ENCODE data around the gene STAP1. TPM values are rescaled to one million over a fixed set of nuclear protein-coding genes. Genes with fewer than 3 reads are reported as not detected.

STAP1 gene
- total RNA-seq, 2 experiments from 2014 or later: 88.4 to 111 TPM

- DNase-seq (ENCODE audit: low spot score): no peak
- peaks cover 24% of the 10 kb centered on the region; the same call in 1 of the 2 replicates for H3K9me3 ChIP-seq (ENCODE audit: low read length)
- no peaks in the 10 kb centered on the region for H3K9me2 ChIP-seq (ENCODE audit: insufficient read depth, low read length)
- H3K4me3 ChIP-seq (ENCODE audit: low read depth, low read length, poor library complexity, severe bottlenecking): no peak overlapping the region
- BruUV-seq (replicated peaks): no TSS peak
- ChIA-PET CTCF (ENCODE audit: unreplicated experiment) (no interaction called here), POLR2A (interaction anchor here (1.0 to 1.8 kb wide), 8 partner anchors 8 to 184 kb away, joined by 3 to 7 read pairs (median 3); partner anchors contain the start of gene CENPC)
- TF ChIP-seq CTCF (conservative IDR thresholded peaks at IDR 0.05; ENCODE audit: low read length) (no peak), EZH2phosphoT487 (IDR thresholded peaks at IDR 0.05; ENCODE audit: borderline replicate concordance, low read depth, low read length) (no peak)
- no peak overlapping the region for H3K4me2 ChIP-seq (ENCODE audit: low read length)
- intact Hi-C loops (cut with micrococcal nuclease; ENCODE audit: unreplicated experiment): no loop called here
- H2AFZ ChIP-seq (ENCODE audit: low read length): no peak overlapping the region
- no peaks in the 10 kb centered on the region for H3K4me1 ChIP-seq (ENCODE audit: insufficient read depth, low read length, poor library complexity, severe bottlenecking)
- H3K27ac ChIP-seq (ENCODE audit: low read depth, low read length, poor library complexity, severe bottlenecking): no peak overlapping the region
- peaks cover 98% of the 10 kb centered on the region for H3K36me3 ChIP-seq (ENCODE audit: insufficient read depth, low read length)
- H4K20me1 ChIP-seq (ENCODE audit: insufficient read depth, low read length): no peaks in the 10 kb centered on the region
- H3K79me2 ChIP-seq (ENCODE audit: insufficient read depth, low read depth, low read length): peaks cover 28% of the 10 kb centered on the region; the same call in 1 of the 2 replicates
These were observed 23.2 kb upstream of the STAP1 start for GRCh38 chr4:67535280-67535840.

- CTCF ChIA-PET (ENCODE audit: unreplicated experiment): no interaction called here
- TF ChIP-seq CTCF (conservative IDR thresholded peaks at IDR 0.05; ENCODE audit: low read length) (no peak), EZH2phosphoT487 (IDR thresholded peaks at IDR 0.05; ENCODE audit: borderline replicate concordance, low read depth, low read length) (no peak)
- Histone ChIP-seq H3K36me3 (ENCODE audit: insufficient read depth, low read length) (peaks cover 93% of the 10 kb centered on the region), H2AFZ (ENCODE audit: low read length) (no peak overlapping the region), H3K9me2 (ENCODE audit: insufficient read depth, low read length) (no peaks in the 10 kb centered on the region), H3K4me3 (ENCODE audit: low read depth, low read length, poor library complexity, severe bottlenecking) (no peak overlapping the region), H3K9me3 (ENCODE audit: low read length) (peaks cover 12% of the 10 kb centered on the region; the same call in 1 of the 2 replicates), H3K27ac (ENCODE audit: low read depth, low read length, poor library complexity, severe bottlenecking) (no peak overlapping the region), H3K79me2 (ENCODE audit: insufficient read depth, low read depth, low read length) (peaks cover 61% of the 10 kb centered on the region), H4K20me1 (ENCODE audit: insufficient read depth, low read length) (peaks cover 7% of the 10 kb centered on the region; the same call in 1 of the 2 replicates), H3K4me2 (ENCODE audit: low read length) (no peak overlapping the region), H3K4me1 (ENCODE audit: insufficient read depth, low read length, poor library complexity, severe bottlenecking) (peaks cover 19% of the 10 kb centered on the region)
- DNase-seq (ENCODE audit: low spot score): no peak
- intact Hi-C loops (cut with micrococcal nuclease; ENCODE audit: unreplicated experiment): loop anchor here (10.0 kb wide), 1 partner anchor 805 kb away; no protein-coding TSS in a partner anchor
- BruUV-seq (replicated peaks): no TSS peak
- POLR2A ChIA-PET: interaction anchor here (1.0 to 1.4 kb wide), 3 partner anchors 13 to 47 kb away, joined by 3 read pairs; no protein-coding TSS in a partner anchor
These were observed 18.7 kb upstream of the STAP1 start for GRCh38 chr4:67539830-67540229.

GRCh38 chr4:67542076-67542475 is 16.5 kb upstream of the STAP1 start:
- peaks cover 7% of the 10 kb centered on the region; the same call in 1 of the 2 replicates for H4K20me1 ChIP-seq (ENCODE audit: insufficient read depth, low read length)
- H3K4me2 ChIP-seq (ENCODE audit: low read length): peak overlapping the region; percentile 78
- intact Hi-C loops (cut with micrococcal nuclease; ENCODE audit: unreplicated experiment): loop anchor here (10.0 kb wide), 1 partner anchor 803 kb away; no protein-coding TSS in a partner anchor
- CTCF ChIA-PET (ENCODE audit: unreplicated experiment): no interaction called here
- BruUV-seq (replicated peaks): no TSS peak
- peaks cover 48% of the 10 kb centered on the region for H3K79me2 ChIP-seq (ENCODE audit: insufficient read depth, low read depth, low read length)
- H2AFZ ChIP-seq (ENCODE audit: low read length): no peak overlapping the region
- POLR2A ChIA-PET: interaction anchor here (0.6 to 5.8 kb wide), 6 partner anchors 14 to 86 kb away, joined by 3 to 94 read pairs (median 4); partner anchors contain the start of gene STAP1
- no peak overlapping the region for H3K4me3 ChIP-seq (ENCODE audit: low read depth, low read length, poor library complexity, severe bottlenecking)
- peaks cover 70% of the 10 kb centered on the region for H3K36me3 ChIP-seq (ENCODE audit: insufficient read depth, low read length)
- H3K9me2 ChIP-seq (ENCODE audit: insufficient read depth, low read length): no peaks in the 10 kb centered on the region
- no peak overlapping the region for H3K27ac ChIP-seq (ENCODE audit: low read depth, low read length, poor library complexity, severe bottlenecking)
- no peak for TF ChIP-seq EZH2phosphoT487 (IDR thresholded peaks at IDR 0.05; ENCODE audit: borderline replicate concordance, low read depth, low read length)
- TF ChIP-seq CTCF (conservative IDR thresholded peaks at IDR 0.05; ENCODE audit: low read length): no peak
- no peaks in the 10 kb centered on the region for H3K9me3 ChIP-seq (ENCODE audit: low read length)
- H3K4me1 ChIP-seq (ENCODE audit: insufficient read depth, low read length, poor library complexity, severe bottlenecking): peaks cover 31% of the 10 kb centered on the region
- no peak for DNase-seq (ENCODE audit: low spot score)
